Gastroesophageal sphincter (tissue), 4 donors: ENCODE measurements around the gene CNTNAP2. TPM values are rescaled to one million over a fixed set of nuclear protein-coding genes. Genes with fewer than 3 reads are reported as not detected.
A peak's percentile ranks its signal among the peaks of the same experiment; 100 is the strongest.

Experiments
- ATAC-seq: fragments of 150-250 bp; one replicate; pipeline ENCODE4 v1.9.1; 2016; ENCODE audit warnings: mild to moderate bottlenecking, moderate library complexity
- H3K27ac ChIP-seq, 4 donors: fragments of 200-600 bp; sonication (generic) in 3 of 4; 1 replicate in 3 of 4; 2 replicates in 1 of 4; pipeline ENCODE4 v1.5.1; 2016 to 2019
- H3K27me3 ChIP-seq: fragments of 200-600 bp; sonication (generic); one replicate; pipeline ENCODE4 v1.5.1; 2019
- H3K36me3 ChIP-seq, 2 donors: fragments of 200-600 bp; sonication (generic); one replicate each; pipeline ENCODE4 v1.5.1; 2019; ENCODE audit warnings: control low read depth in 1 of 2
- H3K4me1 ChIP-seq, 3 donors: fragments of 200-600 bp; sonication (generic); 1 replicate in 2 of 3; 2 replicates in 1 of 3; pipeline ENCODE4 v1.5.1; 2016 to 2019; ENCODE audit warnings: control low read depth in 2 of 3
- H3K4me3 ChIP-seq, 2 donors: fragments of 200-600 bp; sonication (generic); one replicate each; pipeline ENCODE4 v1.5.1; 2019; ENCODE audit warnings: mild to moderate bottlenecking in 1 of 2, moderate library complexity in 1 of 2
- H3K9me3 ChIP-seq, 3 donors: fragments of 200-600 bp; sonication (generic); one replicate each; pipeline ENCODE4 v1.5.1; 2017 to 2019; ENCODE audit warnings: control low read depth in 2 of 3
- EP300 ChIP-seq: sonication (generic); formaldehyde crosslinking; IDR thresholded peaks from one replicate; pipeline ENCODE4 v1.6.1; 2017; ENCODE audit warnings: antibody characterized with exemption, mild to moderate bottlenecking
- POLR2A ChIP-seq, 2 donors: fragments of 450-650 bp; IDR thresholded peaks; one replicate each; pipeline ENCODE4 v1.6.1; 2017; ENCODE audit warnings: antibody characterized with exemption in 2 of 2, mild to moderate bottlenecking in 2 of 2, moderate library complexity in 1 of 2
- POLR2AphosphoS5 ChIP-seq: sonication (generic); formaldehyde crosslinking; IDR thresholded peaks from one replicate; pipeline ENCODE4 v1.6.1; 2017; ENCODE audit warnings: antibody characterized with exemption
- WGBS, 2 donors: methylation state at CpG; one replicate each; pipeline ENCODE4 v1.1.5; 2018; ENCODE audit warnings: low coverage in 1 of 2; 5-methylcytosine and 5-hydroxymethylcytosine counted together
- total RNA-seq, 4 donors: library from RNA; depleted of rRNA; stranded (reverse); fragments of >200 nt; gene quantifications; one replicate each; pipeline ENCODE4 v1.1.0, GENCODE V29; 2016
- TF ChIP-seq, protein P1 (sequence below), 4 experiments: fragments of 200-600 bp in 2 of 4; fragments of 450-650 bp in 2 of 4; sonication (generic) in 1 of 4; IDR thresholded peaks; one replicate each; pipeline ENCODE4 v1.5.1; 2017 to 2019; ENCODE audit warnings: antibody characterized with exemption in 4 of 4, mild to moderate bottlenecking in 2 of 4, moderate library complexity in 2 of 4

CNTNAP2 gene
- total RNA-seq, 4 donors from 2014 or later: 1.5 to 8.9 (median 3.2) TPM

DNA sequence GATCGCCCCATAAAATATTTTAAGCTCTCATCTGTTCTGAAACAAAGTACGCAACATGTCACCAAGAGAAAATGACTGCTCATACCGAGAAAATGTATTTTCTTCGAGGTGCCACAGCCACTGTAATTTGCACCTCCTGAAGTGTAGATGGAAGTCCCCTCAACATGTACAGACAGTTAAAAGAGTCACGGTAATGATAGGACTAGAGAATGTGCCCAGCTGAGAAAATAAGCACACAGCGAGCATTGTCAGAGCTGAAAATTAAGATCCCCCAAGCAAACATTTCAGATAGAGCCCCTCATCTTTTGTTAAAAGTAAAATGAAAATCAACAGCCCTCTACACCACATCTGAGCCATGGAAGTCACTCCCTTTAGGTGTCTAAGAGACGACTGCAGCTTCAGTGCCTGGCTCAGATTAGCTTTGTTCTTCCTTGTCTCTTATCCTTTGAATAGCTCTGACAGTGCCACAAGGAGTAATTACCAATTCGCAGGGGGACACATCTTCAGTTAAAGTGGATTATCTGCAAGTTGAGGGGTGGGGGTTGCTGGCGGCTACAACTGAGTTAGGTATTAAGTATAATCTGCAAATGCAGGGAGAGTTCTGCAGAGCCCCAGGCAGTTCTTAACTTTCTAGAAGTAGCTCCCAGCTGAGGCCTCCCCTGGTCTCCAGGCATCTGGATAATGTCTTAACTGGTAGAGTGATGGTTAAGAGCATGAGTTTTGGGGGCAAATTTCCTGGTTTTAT, 2251.3 kb downstream of the CNTNAP2 start:
- no peak for TF ChIP-seq EP300
- no peak for TF ChIP-seq POLR2A (IDR thresholded peaks at IDR 0.05)
- TF ChIP-seq, protein P1, sequence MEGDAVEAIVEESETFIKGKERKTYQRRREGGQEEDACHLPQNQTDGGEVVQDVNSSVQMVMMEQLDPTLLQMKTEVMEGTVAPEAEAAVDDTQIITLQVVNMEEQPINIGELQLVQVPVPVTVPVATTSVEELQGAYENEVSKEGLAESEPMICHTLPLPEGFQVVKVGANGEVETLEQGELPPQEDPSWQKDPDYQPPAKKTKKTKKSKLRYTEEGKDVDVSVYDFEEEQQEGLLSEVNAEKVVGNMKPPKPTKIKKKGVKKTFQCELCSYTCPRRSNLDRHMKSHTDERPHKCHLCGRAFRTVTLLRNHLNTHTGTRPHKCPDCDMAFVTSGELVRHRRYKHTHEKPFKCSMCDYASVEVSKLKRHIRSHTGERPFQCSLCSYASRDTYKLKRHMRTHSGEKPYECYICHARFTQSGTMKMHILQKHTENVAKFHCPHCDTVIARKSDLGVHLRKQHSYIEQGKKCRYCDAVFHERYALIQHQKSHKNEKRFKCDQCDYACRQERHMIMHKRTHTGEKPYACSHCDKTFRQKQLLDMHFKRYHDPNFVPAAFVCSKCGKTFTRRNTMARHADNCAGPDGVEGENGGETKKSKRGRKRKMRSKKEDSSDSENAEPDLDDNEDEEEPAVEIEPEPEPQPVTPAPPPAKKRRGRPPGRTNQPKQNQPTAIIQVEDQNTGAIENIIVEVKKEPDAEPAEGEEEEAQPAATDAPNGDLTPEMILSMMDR (IDR thresholded peaks at IDR 0.05): no peak
- no peak for TF ChIP-seq POLR2AphosphoS5
- no peaks in the 10 kb centered on the region for H3K36me3 ChIP-seq
- no peaks in the 10 kb centered on the region for H3K4me1 ChIP-seq
- no peak overlapping the region for H3K27ac ChIP-seq
- ATAC-seq: no peak
- no peaks in the 10 kb centered on the region for H3K27me3 ChIP-seq
- no peaks in the 10 kb centered on the region for H3K9me3 ChIP-seq
- H3K4me3 ChIP-seq: no peak overlapping the region
- 72 to 91% methylated on average over 8 of the region's 9 CpGs for WGBS, 2 donors

DNA sequence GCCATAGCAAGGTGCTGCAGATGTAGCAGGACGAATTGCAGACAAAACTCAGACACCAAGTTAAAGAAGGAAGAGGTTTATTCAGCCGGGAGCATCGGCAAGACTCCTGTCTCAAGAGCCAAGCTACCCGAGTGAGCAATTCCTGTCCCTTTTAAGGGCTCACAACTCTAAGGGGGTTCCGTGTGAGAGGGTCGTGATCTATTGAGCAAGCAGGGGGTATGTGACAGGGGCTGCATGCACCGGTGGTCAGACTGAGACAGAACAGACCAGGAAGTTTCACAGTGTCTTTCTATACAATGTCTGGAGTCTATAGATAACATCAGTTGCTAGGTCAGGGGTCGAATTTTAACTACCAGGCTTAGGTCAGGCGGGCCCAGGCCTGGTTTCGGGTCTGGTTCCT, 2252.0 kb downstream of the CNTNAP2 start:
- Histone ChIP-seq H3K27me3 (no peaks in the 10 kb centered on the region), H3K9me3 (no peaks in the 10 kb centered on the region), H3K36me3 (no peaks in the 10 kb centered on the region), H3K4me3 (no peak overlapping the region), H3K4me1 (no peaks in the 10 kb centered on the region), H3K27ac (no peak overlapping the region)
- TF ChIP-seq, protein P1 (IDR thresholded peaks at IDR 0.05): no peak
- no peak for TF ChIP-seq EP300
- TF ChIP-seq POLR2AphosphoS5: no peak
- no peak for ATAC-seq
- 83 to 94% methylated on average over 6 to 9 of the region's 10 CpGs for WGBS, 2 donors

DNA sequence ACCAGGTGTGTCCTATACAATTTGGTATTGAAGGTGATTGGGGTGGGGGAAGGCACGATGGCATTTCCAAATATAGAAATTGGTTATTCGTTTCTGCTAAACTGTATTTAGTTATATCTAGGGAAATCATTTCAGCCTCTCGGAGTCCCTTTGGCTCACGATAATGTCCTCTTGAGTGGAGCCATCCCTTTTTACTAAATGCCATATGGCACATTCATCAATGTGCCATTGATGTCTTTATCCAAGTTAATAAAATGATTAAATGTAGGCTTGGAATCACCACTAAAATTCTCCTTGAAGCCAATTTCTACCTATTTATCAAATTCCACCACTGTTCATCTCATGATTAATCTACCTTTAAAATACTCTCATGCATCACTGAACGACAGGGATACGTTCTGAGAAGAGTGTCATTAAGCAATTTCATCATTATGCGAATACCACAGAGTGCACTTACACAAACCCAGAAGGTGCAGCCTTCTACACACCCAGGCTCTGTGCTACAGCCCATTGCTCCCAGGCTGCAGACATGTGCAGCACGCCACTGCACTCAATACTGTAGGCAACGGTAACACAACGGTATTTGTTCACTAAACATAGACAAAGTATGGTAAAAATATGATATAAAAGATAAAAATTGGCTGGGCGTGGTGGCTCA, 2254.8 kb downstream of the CNTNAP2 start:
- WGBS, 2 donors: 81 to 94% methylated on average over 7 to 11 of the region's 11 CpGs
- peaks cover 0 to 14% (median 2%) of the 10 kb centered on the region in 3 donors for H3K4me1 ChIP-seq
- no peaks in the 10 kb centered on the region for H3K36me3 ChIP-seq
- TF ChIP-seq EP300 (no peak), POLR2A (IDR thresholded peaks at IDR 0.05) (no peak), POLR2AphosphoS5 (no peak)
- TF ChIP-seq, protein P1 (IDR thresholded peaks at IDR 0.05): no peak
- H3K4me3 ChIP-seq: no peak overlapping the region
- no peaks in the 10 kb centered on the region for H3K9me3 ChIP-seq
- no peak overlapping the region for H3K27ac ChIP-seq
- H3K27me3 ChIP-seq: no peaks in the 10 kb centered on the region
- no peak for ATAC-seq

DNA sequence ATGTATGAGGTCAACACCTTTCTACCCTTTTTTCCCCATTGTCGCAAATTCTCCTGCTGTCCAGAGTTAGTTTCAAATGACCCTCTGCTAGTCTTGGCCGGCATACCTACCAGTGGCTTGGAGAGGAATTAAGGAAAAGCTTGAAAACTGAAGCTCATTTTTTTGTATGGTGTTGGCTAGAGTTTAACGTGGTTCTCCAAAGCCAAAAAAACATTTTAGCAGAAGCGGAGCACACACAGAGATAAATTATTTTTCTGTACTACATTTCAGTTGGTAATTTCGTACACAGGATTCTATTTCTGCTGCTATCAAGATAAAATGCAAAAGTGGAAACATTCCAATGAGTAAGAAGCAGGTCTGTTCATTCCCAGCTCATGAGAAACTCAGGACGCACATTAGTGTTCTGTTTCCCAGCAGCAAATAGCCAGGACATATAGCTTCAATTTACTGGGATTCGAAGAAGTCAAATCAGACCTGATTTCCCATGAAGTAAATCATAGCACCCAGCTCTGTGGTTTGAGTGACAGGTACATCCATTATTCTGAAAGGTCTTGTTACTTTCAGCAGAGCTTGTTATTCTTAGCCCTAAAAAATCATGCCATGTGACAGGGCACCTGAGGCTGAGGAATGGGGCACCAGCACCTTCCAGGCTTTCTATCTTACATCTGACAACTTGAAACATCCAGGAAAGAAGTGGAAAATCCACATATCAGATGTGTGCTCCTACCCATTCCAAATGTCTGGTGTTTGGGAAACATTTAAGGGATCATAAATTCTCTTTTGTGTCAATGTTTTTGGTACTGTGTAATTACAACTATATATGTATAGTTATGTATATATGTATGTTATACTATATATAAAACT, 2258.0 kb downstream of the CNTNAP2 start:
- Histone ChIP-seq H3K27ac (peak overlapping the region; percentile 18 to 70 (median 22)), H3K9me3 (no peaks in the 10 kb centered on the region), H3K36me3 (no peaks in the 10 kb centered on the region), H3K4me3 (no peak overlapping the region), H3K27me3 (no peaks in the 10 kb centered on the region), H3K4me1 (peaks cover 0 to 19% (median 2%) of the 10 kb centered on the region in 3 donors)
- no peak for ATAC-seq
- peak; percentile 43 for TF ChIP-seq POLR2AphosphoS5
- no peak for TF ChIP-seq POLR2A (IDR thresholded peaks at IDR 0.05)
- 23 to 39% methylated on average over 5 to 7 of the region's 7 CpGs for WGBS, 2 donors

DNA sequence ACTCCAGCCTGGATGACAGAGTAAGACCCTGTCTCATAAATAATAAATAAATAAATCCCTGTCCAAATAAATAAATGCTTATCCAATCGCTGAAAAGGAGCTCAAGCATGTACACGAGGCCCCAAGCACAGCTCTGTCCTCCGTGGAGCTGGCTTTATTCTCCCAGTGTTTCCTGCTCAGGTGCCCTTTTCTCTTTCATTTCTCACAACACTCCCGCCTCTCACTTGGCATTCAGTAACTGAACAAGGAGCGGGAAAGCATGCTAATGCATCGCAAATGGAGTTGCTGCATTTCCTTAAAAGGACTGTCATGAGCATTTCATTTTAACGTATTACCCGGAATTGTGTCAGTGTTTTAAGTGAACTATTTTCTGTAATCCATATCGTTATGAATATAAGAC, 2263.1 kb downstream of the CNTNAP2 start:
- no peaks in the 10 kb centered on the region for H3K36me3 ChIP-seq
- WGBS, 2 donors: 73 to 79% methylated on average over 8 of the region's 9 CpGs
- H3K4me1 ChIP-seq: peaks cover 0 to 32% (median 2%) of the 10 kb centered on the region in 3 donors
- H3K27me3 ChIP-seq: no peaks in the 10 kb centered on the region
- H3K27ac ChIP-seq: peak overlapping the region in 2 of 4 donors; percentile 26 to 62
- H3K4me3 ChIP-seq: no peak overlapping the region
- no peak for ATAC-seq
- no peak for TF ChIP-seq POLR2A (IDR thresholded peaks at IDR 0.05)
- peak; percentile 69 for TF ChIP-seq POLR2AphosphoS5
- H3K9me3 ChIP-seq: peaks cover 0 to 8% (median 0%) of the 10 kb centered on the region in 3 donors
